PC-3 (cell line): ENCODE data around the gene ADAMTSL3.

ENCODE experiments used
- EZH2 ChIP-seq: fragments of 300-600 bp; sonication (generic); IDR thresholded peaks from one replicate; pipeline ENCODE4 v1.6.1; 2017; ENCODE audit warnings: antibody characterized with exemption, mild to moderate bottlenecking, low read length; ENCODE audit not compliant: unreplicated experiment
- TF ChIP-seq, protein P1 (sequence below): fragments of 300-600 bp; sonication (generic); conservative IDR thresholded peaks from 2 replicates; pipeline ENCODE4 v1.5.1; 2017; ENCODE audit warnings: antibody characterized with exemption, low read depth, mild to moderate bottlenecking, low read length

DNA sequence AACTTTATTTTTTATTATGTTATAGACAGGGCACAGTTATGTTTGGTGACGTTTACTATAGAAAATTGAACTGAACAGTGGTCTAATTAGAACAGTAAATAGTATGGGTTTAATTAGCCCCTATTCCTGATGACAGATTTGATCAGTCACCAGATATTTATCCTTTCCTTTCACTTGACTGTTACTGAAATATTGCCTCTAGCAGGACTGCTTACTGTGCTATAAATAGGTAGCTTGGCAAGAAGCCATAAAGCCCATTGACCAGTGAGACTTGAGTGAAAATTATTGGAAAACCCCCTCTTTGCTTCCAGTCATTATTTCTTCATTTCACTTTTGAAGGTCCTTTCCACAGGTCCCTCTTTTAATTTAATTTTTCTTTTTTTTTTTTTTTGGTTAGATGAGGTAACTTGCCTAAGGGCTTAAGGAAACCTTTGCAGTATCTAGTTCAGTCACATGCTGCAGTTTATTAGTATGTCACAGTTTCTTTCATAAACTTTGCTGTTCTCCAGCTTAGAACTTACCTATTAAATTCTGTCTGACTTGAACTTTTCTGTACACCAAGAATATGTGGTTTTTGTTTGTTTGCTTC, 115.6 kb downstream of the ADAMTSL3 start:
- TF ChIP-seq, protein P1, sequence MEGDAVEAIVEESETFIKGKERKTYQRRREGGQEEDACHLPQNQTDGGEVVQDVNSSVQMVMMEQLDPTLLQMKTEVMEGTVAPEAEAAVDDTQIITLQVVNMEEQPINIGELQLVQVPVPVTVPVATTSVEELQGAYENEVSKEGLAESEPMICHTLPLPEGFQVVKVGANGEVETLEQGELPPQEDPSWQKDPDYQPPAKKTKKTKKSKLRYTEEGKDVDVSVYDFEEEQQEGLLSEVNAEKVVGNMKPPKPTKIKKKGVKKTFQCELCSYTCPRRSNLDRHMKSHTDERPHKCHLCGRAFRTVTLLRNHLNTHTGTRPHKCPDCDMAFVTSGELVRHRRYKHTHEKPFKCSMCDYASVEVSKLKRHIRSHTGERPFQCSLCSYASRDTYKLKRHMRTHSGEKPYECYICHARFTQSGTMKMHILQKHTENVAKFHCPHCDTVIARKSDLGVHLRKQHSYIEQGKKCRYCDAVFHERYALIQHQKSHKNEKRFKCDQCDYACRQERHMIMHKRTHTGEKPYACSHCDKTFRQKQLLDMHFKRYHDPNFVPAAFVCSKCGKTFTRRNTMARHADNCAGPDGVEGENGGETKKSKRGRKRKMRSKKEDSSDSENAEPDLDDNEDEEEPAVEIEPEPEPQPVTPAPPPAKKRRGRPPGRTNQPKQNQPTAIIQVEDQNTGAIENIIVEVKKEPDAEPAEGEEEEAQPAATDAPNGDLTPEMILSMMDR: no peak
- no peak for TF ChIP-seq EZH2
